Panc1 (cell line): ENCODE measurements around the gene CTBP1. TPM values are rescaled to one million over a fixed set of nuclear protein-coding genes. Genes with fewer than 3 reads are reported as not detected.

ENCODE experiments used
- ATAC-seq: fragments of 200-7000 bp; cut with Tn5 transposase; 2 replicates; pipeline ENCODE4 v1.9.1; 2020; ENCODE audit warnings: mild to moderate bottlenecking, moderate library complexity
- Bru-seq: library from RNA; stranded (reverse); fragments of 400-500 nt; gene quantifications from one replicate; lab custom pipeline; 2021; lab: Mats Ljungman, UMichigan
- BruChase-seq, 2 experiments: library from RNA; stranded (reverse); fragments of 400-500 nt; gene quantifications; one replicate each; lab custom pipeline; 2021; lab: Mats Ljungman, UMichigan
- BruUV-seq: library from RNA; stranded (reverse); fragments of 400-500 nt; replicated peaks from 2 replicates; lab custom pipeline; 2021; lab: Mats Ljungman, UMichigan
- CTCF ChIA-PET: fragments of 300-600 bp; sonication (Branson Sonifier 250); formaldehyde crosslinking; loops from one replicate; lab custom pipeline; 2022; ENCODE audit warnings: antibody characterized with exemption; lab: Charles Lee
- POLR2A ChIA-PET: fragments of 300-600 bp; sonication (Branson Sonifier 250); formaldehyde crosslinking; loops from one replicate; lab custom pipeline; 2022; ENCODE audit warnings: antibody characterized with exemption; lab: Charles Lee
- DNase-seq: peaks from one replicate; pipeline ENCODE4 v3.0.0-alpha.2; 2010; ENCODE audit warnings: low read depth, low spot score
- H3K27ac ChIP-seq: 2 replicates; pipeline ENCODE4 v1.5.1; 2011; ENCODE audit warnings: mild to moderate bottlenecking, low read length, inconsistent platforms
- H3K27me3 ChIP-seq: fragments of 200-500 bp; sonication (Bioruptor generic); 2 replicates; pipeline ENCODE4 v1.6.0; 2014; ENCODE audit warnings: low read length, inconsistent platforms; ENCODE audit not compliant: control insufficient read depth, insufficient read depth
- H3K36me3 ChIP-seq: fragments of 200-500 bp; sonication (Bioruptor generic); 2 replicates; pipeline ENCODE4 v1.5.1; 2014; ENCODE audit warnings: inconsistent platforms, mild to moderate bottlenecking, low read length, moderate library complexity; ENCODE audit not compliant: control insufficient read depth, insufficient read depth
- H3K4me1 ChIP-seq: 2 replicates; pipeline ENCODE4 v1.5.1; 2011; ENCODE audit warnings: inconsistent platforms, mild to moderate bottlenecking, low read length, moderate library complexity; ENCODE audit not compliant: control insufficient read depth, insufficient read depth
- H3K4me3 ChIP-seq, 2 experiments: 2 replicates each; pipeline ENCODE4 v1.5.1; 2011 to 2012; ENCODE audit warnings: low read depth in 2 of 2, low read length in 2 of 2, mild to moderate bottlenecking in 2 of 2, inconsistent platforms in 1 of 2, moderate library complexity in 1 of 2
- H3K9me3 ChIP-seq: fragments of 200-500 bp; sonication (Bioruptor generic); 2 replicates; pipeline ENCODE4 v1.5.1; 2014; ENCODE audit warnings: low read depth, mild to moderate bottlenecking, inconsistent platforms, low read length, moderate library complexity; ENCODE audit not compliant: control insufficient read depth, insufficient read depth
- CTCF ChIP-seq: fragments of 450-650 bp; IDR thresholded peaks from 2 replicates; pipeline ENCODE4 v1.5.1; 2017; ENCODE audit warnings: mild to moderate bottlenecking
- POLR2AphosphoS5 ChIP-seq: IDR thresholded peaks from 2 replicates; pipeline ENCODE4 v1.6.1; 2012; ENCODE audit warnings: mild to moderate bottlenecking, low read depth, low read length, moderate library complexity
- SIN3A ChIP-seq: IDR thresholded peaks from 2 replicates; pipeline ENCODE4 v1.6.1; 2012; ENCODE audit warnings: low read depth, mild to moderate bottlenecking, low read length, moderate library complexity, borderline replicate concordance; ENCODE audit not compliant: insufficient read depth
- TCF7L2 ChIP-seq: IDR thresholded peaks from 2 replicates; pipeline ENCODE4 v1.6.1; 2011; ENCODE audit warnings: mild to moderate bottlenecking, low read depth, low read length, inconsistent platforms
- in situ Hi-C: cut with HindIII; loops from 2 replicates; pipeline ENCODE4 v1.10.0; 2016; ENCODE audit warnings: low sequenced_read_pairs, low pct_unique_long_range_greater_than_20kb
- intact Hi-C: fragments of 100-400 bp; cut with micrococcal nuclease; formaldehyde crosslinking; loops from one replicate; pipeline ENCODE4 v1.10.0; 2022; ENCODE audit not compliant: unreplicated experiment
- long read RNA-seq: library from polyadenylated mRNA; unstranded; transcript quantifications from one replicate; pipeline ENCODE4 v2.0.0, GENCODE V29; 2021; ENCODE audit not compliant: unreplicated experiment
- polyA plus RNA-seq: library from polyadenylated mRNA; unstranded; fragments of >200 nt; gene quantifications from one replicate; pipeline ENCODE4 v1.2.1, GENCODE V29; 2012; ENCODE audit warnings: missing spikeins; ENCODE audit not compliant: insufficient read length
- total RNA-seq: library from RNA; stranded (reverse); gene quantifications from one replicate; pipeline ENCODE4 v1.2.1, GENCODE V29; 2021; ENCODE audit not compliant: unreplicated experiment
- TF ChIP-seq, protein P1 (sequence below), 2 experiments: IDR thresholded peaks; 2 replicates each; pipeline ENCODE4 v1.6.1; 2011 to 2012; ENCODE audit warnings: low read depth in 2 of 2, control low read depth in 1 of 2, low read length in 1 of 2, mild to moderate bottlenecking in 1 of 2, moderate library complexity in 1 of 2; ENCODE audit not compliant: insufficient read depth in 1 of 2

Gene CTBP1
- 157 TPM for total RNA-seq
- polyA plus RNA-seq = 337 TPM
- percentile 72 among the genes with signal in this experiment for Bru-seq, nascent RNA
- BruChase-seq, experiment 1, labeled RNA remaining after a 2-hour chase = percentile 84 among the genes with signal in this experiment
- BruChase-seq, experiment 2, labeled RNA remaining after a 6-hour chase = percentile 91 among the genes with signal in this experiment
- long read RNA-seq, transcript CTBP1-203 (10 exons, 2,467 nt) = major isoform, 107 of 380 reads
- long read RNA-seq, transcript CTBP1-215 (2 exons, 648 nt) = minor isoform, 6 of 380 reads
- long read RNA-seq, transcript CTBP1-201 (9 exons, 2,297 nt) = minor isoform, 24 of 380 reads
- long read RNA-seq, partial matches to known transcripts = 65 of 380 reads
- long read RNA-seq, other reads (novel, unspliced or antisense) = 173 of 380 reads

DNA sequence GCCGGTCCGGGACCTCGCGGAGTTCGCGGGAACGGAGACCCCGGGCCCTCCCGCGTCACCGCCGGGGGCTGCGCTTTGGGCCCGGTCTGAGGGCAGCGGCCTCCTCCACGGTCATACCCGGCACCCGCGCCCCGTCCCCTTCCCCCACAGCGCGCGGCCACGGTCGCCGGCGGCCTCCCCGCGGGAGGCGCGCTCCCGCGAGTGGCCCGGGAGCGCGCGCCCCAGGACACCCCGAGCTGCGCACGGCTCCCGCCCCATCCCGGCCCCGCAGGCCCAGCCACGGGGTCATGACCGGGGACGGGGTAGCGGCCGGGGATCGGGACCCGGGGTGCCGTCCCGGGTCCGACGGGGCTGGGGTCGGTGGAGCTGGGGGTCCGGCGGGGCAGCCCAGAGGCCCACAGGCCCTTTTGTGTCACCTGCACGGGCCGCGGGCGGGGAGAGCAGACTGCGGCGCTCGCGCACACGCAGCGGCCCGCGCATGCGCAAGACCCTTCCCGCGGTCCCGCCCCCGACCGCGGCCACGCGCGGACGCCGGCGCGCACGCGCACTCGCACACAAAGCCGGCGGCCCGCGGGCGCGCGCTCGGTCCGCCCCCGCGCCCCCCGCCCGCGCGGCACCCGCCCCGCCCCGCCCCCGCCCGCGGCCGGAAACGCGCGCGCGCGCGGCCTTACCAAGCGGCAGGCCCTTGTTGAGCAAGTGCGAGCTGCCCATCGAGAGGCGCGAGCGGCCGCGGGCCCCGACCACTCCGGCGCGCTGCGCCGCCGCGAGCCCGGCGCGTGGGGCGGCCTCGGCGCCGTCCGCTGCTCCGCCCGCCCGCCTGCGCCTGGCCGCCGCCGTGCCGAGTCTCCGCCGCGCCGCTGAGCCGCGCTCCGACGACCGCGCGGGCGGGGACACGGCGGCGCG lies at the start of gene CTBP1:
TSS of gene CTBP1 (minus strand) at position 886 of the 903 bp plus-strand sequence. CDS start 7,799 bp downstream, outside the sequence.
- H3K27me3 ChIP-seq = no peaks in the 10 kb centered on the region
- peaks cover 10% of the 10 kb centered on the region; the same call in 1 of the 2 replicates for H3K9me3 ChIP-seq
- H3K4me1 ChIP-seq = peaks cover 13% of the 10 kb centered on the region
- H3K4me3 ChIP-seq = peak within 1 kb of the TSS; percentile 71 to 73
- peak; percentile 72 for ATAC-seq
- ChIA-PET CTCF (no interaction called here), POLR2A (no interaction called here)
- in situ Hi-C loops (no loop called here), intact Hi-C loops (no loop called here)
- H3K27ac ChIP-seq = peak within 1 kb of the TSS; percentile 85
- no TSS peak for BruUV-seq
- TF ChIP-seq POLR2AphosphoS5 = peak; percentile 45
- TF ChIP-seq, protein P1, sequence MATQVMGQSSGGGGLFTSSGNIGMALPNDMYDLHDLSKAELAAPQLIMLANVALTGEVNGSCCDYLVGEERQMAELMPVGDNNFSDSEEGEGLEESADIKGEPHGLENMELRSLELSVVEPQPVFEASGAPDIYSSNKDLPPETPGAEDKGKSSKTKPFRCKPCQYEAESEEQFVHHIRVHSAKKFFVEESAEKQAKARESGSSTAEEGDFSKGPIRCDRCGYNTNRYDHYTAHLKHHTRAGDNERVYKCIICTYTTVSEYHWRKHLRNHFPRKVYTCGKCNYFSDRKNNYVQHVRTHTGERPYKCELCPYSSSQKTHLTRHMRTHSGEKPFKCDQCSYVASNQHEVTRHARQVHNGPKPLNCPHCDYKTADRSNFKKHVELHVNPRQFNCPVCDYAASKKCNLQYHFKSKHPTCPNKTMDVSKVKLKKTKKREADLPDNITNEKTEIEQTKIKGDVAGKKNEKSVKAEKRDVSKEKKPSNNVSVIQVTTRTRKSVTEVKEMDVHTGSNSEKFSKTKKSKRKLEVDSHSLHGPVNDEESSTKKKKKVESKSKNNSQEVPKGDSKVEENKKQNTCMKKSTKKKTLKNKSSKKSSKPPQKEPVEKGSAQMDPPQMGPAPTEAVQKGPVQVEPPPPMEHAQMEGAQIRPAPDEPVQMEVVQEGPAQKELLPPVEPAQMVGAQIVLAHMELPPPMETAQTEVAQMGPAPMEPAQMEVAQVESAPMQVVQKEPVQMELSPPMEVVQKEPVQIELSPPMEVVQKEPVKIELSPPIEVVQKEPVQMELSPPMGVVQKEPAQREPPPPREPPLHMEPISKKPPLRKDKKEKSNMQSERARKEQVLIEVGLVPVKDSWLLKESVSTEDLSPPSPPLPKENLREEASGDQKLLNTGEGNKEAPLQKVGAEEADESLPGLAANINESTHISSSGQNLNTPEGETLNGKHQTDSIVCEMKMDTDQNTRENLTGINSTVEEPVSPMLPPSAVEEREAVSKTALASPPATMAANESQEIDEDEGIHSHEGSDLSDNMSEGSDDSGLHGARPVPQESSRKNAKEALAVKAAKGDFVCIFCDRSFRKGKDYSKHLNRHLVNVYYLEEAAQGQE (IDR thresholded peaks at IDR 0.05; ENCODE audit: insufficient read depth in 1 of 2, low read depth in 2 of 2, low read length in 1 of 2) = no peak
- TF ChIP-seq CTCF = no peak
- peaks cover 2% of the 10 kb centered on the region; the same call in 1 of the 2 replicates for H3K36me3 ChIP-seq
- peak; percentile 22 for DNase-seq

GRCh38 chr4:1298461-1298860 lies 49.5 kb upstream of the CTBP1 start:
- ChIA-PET CTCF (no interaction called here), POLR2A (no interaction called here)
- no TSS peak for BruUV-seq
- H3K27me3 ChIP-seq = no peaks in the 10 kb centered on the region
- H3K36me3 ChIP-seq = 0 out of 2 replicates have a peak, but pooled peaks cover 3% of the 10 kb centered on the region
- no peaks in the 10 kb centered on the region for H3K9me3 ChIP-seq
- no peak overlapping the region for H3K4me3 ChIP-seq
- DNase-seq (no peak), ATAC-seq (no peak)
- peaks cover 15% of the 10 kb centered on the region for H3K4me1 ChIP-seq
- no peak for TF ChIP-seq SIN3A
- no peak for TF ChIP-seq CTCF
- TF ChIP-seq, protein P1 (IDR thresholded peaks at IDR 0.05; ENCODE audit: insufficient read depth in 1 of 2, low read depth in 2 of 2, low read length in 1 of 2) = no peak
- TF ChIP-seq POLR2AphosphoS5 = no peak
- no peak for TF ChIP-seq TCF7L2
- intact Hi-C loops = no loop called here
- in situ Hi-C loops = no loop called here
- no peak overlapping the region for H3K27ac ChIP-seq
